ACC112 (cell line): Measurements from ENCODE around the gene ZKSCAN5.

Experiments used
- H2AFZ ChIP-seq: fragments of 200-600 bp; sonication (generic); one replicate; pipeline ENCODE4 v1.6.0; 2017; ENCODE audit warnings: antibody characterized with exemption, low read length; ENCODE audit not compliant: unreplicated experiment
- H3K27ac ChIP-seq: fragments of 200-600 bp; sonication (generic); 2 replicates; pipeline ENCODE4 v1.5.1; 2014; ENCODE audit warnings: low read depth, mild to moderate bottlenecking, antibody characterized with exemption, low read length, moderate library complexity
- H3K27me3 ChIP-seq: fragments of 200-600 bp; sonication (generic); 2 replicates; pipeline ENCODE4 v1.6.1; 2014; ENCODE audit warnings: mild to moderate bottlenecking, antibody characterized with exemption, low read length, moderate library complexity, mixed read lengths; ENCODE audit not compliant: insufficient read depth
- H3K36me3 ChIP-seq: fragments of 200-600 bp; sonication (generic); 2 replicates; pipeline ENCODE4 v1.6.1; 2016; ENCODE audit warnings: mild to moderate bottlenecking, antibody characterized with exemption, low read length, moderate library complexity, mixed read lengths; ENCODE audit not compliant: insufficient read depth
- H3K4me1 ChIP-seq: fragments of 200-600 bp; sonication (generic); one replicate; pipeline ENCODE4 v1.6.1; 2016; ENCODE audit warnings: low read length, mixed read lengths; ENCODE audit not compliant: insufficient read depth, unreplicated experiment, control insufficient read depth
- H3K4me3 ChIP-seq: fragments of 200-600 bp; sonication (generic); 2 replicates; pipeline ENCODE4 v1.5.1; 2014; ENCODE audit warnings: mild to moderate bottlenecking, low read depth, low read length
- H3K79me2 ChIP-seq: fragments of 200-600 bp; sonication (generic); one replicate; pipeline ENCODE4 v1.6.0; 2016; ENCODE audit warnings: low read length; ENCODE audit not compliant: control insufficient read depth, unreplicated experiment, insufficient read depth

ZKSCAN5 gene

DNA sequence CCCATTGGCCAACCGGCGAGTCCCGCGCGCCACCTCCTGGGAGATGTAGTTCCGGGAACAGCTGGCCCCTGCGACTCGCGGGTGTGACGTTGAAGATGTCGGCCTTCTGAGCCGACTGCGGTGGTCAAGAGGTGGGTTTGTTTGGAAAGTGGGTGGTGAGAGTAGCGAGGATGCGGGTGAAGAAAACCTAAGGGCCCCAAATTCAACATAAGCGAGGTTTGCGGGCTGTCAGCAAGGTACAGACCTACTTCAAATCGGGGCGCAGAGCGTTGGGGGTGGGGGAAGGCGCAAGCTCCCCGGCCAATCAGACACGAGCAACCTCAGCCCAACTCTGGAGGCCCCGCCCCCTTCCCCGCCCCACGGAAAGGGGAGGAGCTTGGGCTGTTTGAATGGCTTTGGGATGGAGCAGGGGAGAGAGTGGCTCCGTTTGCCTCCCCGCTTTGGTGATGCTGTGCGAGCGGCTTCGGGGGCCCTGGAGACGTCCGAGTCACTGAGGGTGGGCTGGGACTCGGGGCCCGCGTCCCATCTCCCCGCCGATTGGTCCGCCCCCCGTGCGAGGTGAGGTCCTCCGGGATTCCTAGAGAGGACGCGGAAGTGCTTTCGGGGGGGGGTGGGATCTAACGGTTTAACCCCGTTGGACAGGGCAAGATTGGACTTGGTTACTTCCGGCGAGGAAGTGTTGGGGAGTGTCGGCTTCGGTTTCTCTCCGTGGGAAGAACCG is at the start of gene ZKSCAN5:
Gene ZKSCAN5, plus strand, starts transcription at position 60 of the 721 bp plus-strand sequence. CDS start 1,383 bp downstream, outside the sequence.
- H3K27me3 ChIP-seq = no peaks in the 10 kb centered on the region
- H3K36me3 ChIP-seq = 0 out of 2 replicates have a peak, but pooled peaks cover 5% of the 10 kb centered on the region
- H3K4me1 ChIP-seq = peaks cover 15% of the 10 kb centered on the region
- peak within 1 kb of the TSS; percentile 87 for H3K4me3 ChIP-seq
- H3K79me2 ChIP-seq = peaks cover 43% of the 10 kb centered on the region
- H3K27ac ChIP-seq = peak within 1 kb of the TSS; percentile 67
- peak within 1 kb of the TSS; percentile 96 for H2AFZ ChIP-seq

DNA sequence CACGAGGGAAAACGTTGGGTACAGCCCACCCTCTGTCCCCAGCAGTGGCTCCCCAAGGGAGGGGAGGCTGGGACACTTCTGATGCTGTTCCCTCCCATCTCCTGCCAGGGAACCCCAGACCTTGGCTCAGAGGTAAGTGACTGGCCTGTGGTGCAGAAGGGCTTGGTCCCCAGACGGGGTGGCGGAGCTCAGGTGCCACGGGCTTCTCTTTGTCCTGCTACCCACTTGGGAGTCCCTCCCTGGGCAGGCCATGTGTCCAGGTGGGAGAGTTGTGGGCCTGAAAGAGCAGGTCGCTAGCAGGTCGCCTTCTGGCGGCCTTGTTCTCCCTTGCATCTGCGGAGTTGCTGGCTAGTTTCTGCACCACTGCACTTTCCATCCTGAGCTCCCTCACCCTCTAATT is 48.6 kb upstream of the ZKSCAN5 start:
- Histone ChIP-seq H3K27me3 (no peaks in the 10 kb centered on the region), H3K4me1 (no peaks in the 10 kb centered on the region), H2AFZ (no peak overlapping the region), H3K4me3 (no peak overlapping the region), H3K79me2 (peaks cover 18% of the 10 kb centered on the region), H3K27ac (no peak overlapping the region), H3K36me3 (peaks cover 10% of the 10 kb centered on the region)

DNA sequence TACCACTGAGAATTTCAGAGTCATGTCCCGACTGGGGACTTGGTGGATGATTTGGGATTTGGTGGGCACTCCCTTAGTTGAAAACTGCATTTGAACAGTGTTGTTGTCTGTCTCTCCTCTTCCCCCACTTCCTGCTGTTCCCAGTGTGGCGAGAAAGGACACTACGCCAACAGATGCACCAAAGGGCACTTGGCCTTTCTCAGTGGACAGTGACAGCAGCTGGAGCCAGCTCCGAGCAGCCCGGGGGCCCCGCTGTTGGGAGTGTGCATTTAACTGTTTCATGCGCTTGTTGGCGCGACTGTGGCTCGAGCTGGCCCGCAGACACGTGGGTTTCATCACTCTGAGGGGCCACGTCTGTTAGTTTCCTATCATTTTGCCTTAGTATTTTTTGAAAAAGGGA is 48.2 kb upstream of the ZKSCAN5 start:
- H3K4me3 ChIP-seq = no peak overlapping the region
- no peaks in the 10 kb centered on the region for H3K4me1 ChIP-seq
- peaks cover 22% of the 10 kb centered on the region for H3K79me2 ChIP-seq
- no peaks in the 10 kb centered on the region for H3K27me3 ChIP-seq
- H3K36me3 ChIP-seq = peaks cover 10% of the 10 kb centered on the region
- H3K27ac ChIP-seq = no peak overlapping the region
- no peak overlapping the region for H2AFZ ChIP-seq

DNA sequence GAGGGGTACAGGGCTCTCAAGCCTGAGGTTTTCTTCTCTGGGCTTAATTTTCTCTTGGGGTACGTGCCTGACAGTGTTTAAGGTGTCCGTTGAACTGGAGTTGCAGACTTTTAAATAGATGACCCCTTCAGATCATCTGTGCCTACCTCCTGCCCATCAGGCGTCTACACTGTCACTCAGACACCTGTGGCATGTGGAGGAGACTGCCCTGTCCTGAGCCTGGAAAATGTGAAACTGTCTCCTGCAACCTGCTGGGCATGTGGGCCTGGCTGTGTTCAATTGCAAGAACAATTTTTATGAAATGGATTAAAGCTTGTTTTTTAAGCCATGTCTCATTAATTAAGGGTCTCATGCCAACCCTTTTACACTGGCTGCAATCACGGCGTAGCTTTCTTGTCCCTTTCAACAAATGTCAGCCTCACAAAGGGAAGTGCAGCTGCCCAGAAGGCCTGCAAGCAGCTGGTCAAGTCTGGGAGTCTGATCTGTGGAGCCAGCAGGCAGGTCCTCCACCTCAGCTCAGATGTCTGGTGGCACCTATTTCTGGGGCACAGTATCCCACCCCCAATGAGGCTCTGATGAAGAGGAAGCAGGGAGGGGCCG is 47.3 kb upstream of the ZKSCAN5 start:
- no peak overlapping the region for H3K4me3 ChIP-seq
- no peaks in the 10 kb centered on the region for H3K4me1 ChIP-seq
- H3K79me2 ChIP-seq = peaks cover 30% of the 10 kb centered on the region
- H3K36me3 ChIP-seq = peaks cover 10% of the 10 kb centered on the region
- H3K27me3 ChIP-seq = no peaks in the 10 kb centered on the region
- H3K27ac ChIP-seq = no peak overlapping the region
- H2AFZ ChIP-seq = no peak overlapping the region

DNA sequence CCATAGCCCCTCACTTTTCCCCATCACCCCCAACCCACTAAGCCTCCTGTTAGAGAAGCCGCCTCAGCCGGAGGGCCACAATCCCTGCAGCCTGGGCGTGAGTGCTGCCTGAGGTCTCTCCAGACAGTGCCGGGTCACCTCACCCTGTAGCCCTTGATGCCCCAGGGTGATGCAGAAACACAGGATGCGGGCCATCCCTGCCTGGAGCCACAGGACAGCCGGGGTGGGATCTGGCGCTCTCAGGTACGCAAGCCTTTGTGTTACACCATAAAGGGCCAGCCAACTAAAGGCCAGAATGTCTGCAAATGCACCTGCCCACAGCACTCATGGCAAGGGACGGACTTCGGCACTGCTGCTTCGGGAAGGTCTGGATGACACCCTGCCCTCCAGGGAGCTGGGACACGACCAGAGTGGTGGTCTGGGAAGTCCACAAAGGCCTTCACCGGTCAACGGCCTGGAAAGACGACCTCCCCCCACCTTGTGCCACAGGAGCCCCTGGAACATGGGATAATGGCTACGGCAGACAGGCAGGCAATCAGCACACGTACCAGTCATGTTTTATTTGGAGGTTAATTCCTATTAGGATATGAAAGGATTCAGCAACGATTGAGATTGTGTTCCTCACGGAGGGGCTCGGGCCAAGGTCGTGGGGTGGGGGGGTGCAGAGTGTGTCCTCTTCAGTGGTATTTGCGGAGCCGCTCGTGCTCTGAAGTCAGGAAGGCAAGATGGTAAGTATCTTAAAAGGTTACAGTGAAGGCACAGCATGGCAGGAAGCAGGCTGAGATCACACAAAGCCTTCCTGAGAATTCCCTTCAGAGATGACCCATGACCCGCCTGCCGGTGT is 46.6 kb upstream of the ZKSCAN5 start:
- Histone ChIP-seq H3K27ac (no peak overlapping the region), H3K4me3 (no peak overlapping the region), H3K4me1 (no peaks in the 10 kb centered on the region), H3K27me3 (no peaks in the 10 kb centered on the region), H2AFZ (no peak overlapping the region), H3K36me3 (peaks cover 10% of the 10 kb centered on the region), H3K79me2 (peaks cover 36% of the 10 kb centered on the region)

DNA sequence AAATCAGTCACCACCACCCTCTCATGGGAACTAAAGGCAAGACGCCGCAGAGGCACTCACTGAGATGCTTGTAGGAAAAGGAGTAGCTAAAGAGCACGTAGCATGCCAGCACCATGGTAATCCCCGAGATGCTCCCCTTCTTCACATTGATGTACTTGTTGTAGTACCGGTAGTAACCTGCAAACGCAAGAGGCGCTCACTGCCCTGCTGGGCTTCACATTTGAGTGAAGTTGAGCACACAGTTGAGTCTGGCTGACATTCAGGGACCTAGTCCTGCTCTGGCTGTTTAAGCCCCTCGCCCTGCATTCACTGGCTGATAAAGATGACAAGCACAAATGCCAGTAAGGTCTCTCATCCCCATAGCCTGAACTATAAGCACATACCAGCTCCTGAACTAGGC is 45.4 kb upstream of the ZKSCAN5 start:
- H2AFZ ChIP-seq = no peak overlapping the region
- H3K36me3 ChIP-seq = peaks cover 13% of the 10 kb centered on the region
- H3K79me2 ChIP-seq = peaks cover 48% of the 10 kb centered on the region
- no peak overlapping the region for H3K4me3 ChIP-seq
- H3K4me1 ChIP-seq = no peaks in the 10 kb centered on the region
- H3K27ac ChIP-seq = no peak overlapping the region
- no peaks in the 10 kb centered on the region for H3K27me3 ChIP-seq

DNA sequence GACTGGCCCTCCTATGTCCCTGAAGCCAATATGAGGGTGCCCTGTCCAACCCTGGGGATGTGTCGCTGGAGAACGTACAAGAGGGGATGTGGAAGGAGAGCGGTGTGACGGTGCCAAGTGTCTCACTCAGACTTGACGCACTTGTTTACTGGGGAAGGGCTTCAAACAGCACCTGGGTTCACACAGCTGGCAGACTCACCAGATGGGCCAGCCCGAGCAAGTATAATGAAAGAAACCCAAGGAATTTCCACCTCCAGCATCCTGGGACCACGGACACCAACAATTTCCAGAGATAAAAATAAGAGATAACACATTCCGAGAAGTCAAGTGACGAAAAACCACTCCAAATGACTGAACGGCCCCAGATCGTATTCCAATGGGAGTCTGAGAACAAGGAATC is 43.8 kb upstream of the ZKSCAN5 start:
- Histone ChIP-seq H3K79me2 (peaks cover 64% of the 10 kb centered on the region), H2AFZ (no peak overlapping the region), H3K36me3 (peaks cover 9% of the 10 kb centered on the region), H3K4me1 (no peaks in the 10 kb centered on the region), H3K27ac (no peak overlapping the region), H3K4me3 (no peak overlapping the region), H3K27me3 (no peaks in the 10 kb centered on the region)

DNA sequence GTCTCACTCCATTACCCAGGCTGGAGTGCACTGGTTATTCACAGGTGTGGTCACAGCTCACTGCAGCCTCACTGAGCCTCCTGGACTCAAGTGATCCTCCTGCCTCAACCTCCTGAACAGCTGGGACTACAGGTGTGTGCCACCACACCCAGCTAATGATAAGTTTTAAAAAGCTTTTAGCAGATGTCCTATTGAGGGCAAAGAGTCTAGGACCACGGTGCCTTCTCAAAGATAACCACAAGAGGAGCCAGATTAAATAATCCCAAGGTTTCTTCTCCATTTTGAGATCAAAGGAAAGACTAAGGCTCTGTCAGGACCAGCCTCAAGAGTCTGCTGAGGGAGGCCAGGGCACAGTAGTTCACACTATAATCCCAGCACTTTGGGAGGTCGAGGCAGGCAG is 43.2 kb upstream of the ZKSCAN5 start:
- no peak overlapping the region for H3K4me3 ChIP-seq
- H3K79me2 ChIP-seq = peaks cover 69% of the 10 kb centered on the region
- no peaks in the 10 kb centered on the region for H3K27me3 ChIP-seq
- H3K4me1 ChIP-seq = no peaks in the 10 kb centered on the region
- H2AFZ ChIP-seq = no peak overlapping the region
- no peak overlapping the region for H3K27ac ChIP-seq
- peaks cover 9% of the 10 kb centered on the region for H3K36me3 ChIP-seq

DNA sequence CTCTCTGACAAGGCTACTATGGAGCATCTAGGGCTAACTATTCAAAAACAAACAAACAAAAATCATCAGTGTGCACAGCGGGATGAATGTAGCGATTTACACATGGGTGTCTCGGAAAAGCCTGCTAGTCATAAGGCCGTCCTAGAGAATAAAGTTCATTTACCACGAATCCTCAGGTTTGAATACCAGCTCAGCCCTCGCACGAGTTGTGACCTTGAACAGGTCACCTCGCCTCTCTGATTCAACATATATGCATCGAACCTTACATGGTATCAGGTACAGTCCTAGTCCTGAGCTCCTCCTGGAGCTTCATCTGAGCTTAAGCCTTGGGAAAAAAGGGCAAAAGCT is 39.1 kb upstream of the ZKSCAN5 start:
- Histone ChIP-seq H3K27me3 (no peaks in the 10 kb centered on the region), H3K27ac (peak overlapping the region; percentile 54; the same call in 1 of the 2 replicates), H2AFZ (peak overlapping the region; percentile 89), H3K4me3 (peak overlapping the region; percentile 98), H3K36me3 (peaks cover 9% of the 10 kb centered on the region), H3K79me2 (peaks cover 57% of the 10 kb centered on the region), H3K4me1 (no peaks in the 10 kb centered on the region)

DNA sequence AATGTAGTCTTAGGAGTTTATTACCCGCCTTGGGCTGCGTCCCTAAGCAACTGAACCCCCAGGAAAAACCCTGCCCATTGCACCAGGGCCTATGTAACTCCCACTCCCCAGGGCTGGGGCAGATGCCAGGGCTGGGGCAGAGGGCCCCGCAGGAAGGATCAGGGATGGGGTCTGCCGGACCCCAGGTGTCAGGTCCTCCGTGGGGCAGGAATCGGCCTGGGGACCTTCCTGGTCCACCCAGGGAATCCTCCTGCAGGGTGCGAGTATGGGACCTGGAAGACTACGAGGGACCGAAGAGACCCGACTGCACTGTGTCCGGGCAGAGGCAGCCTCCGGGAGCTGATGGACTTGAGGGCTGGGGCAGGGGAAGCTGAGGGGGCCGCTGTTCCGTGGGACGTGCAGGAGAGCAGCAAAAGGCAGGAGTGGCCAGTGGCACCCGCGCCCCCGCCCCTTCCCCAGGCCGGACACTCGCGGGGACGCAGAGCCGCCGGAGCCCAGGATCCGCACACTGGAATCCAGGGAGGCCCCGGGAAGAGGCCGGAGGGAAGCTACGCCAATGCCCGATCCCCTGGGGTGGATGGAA is 36.0 kb upstream of the ZKSCAN5 start:
- peaks cover 36% of the 10 kb centered on the region for H3K79me2 ChIP-seq
- peaks cover 5% of the 10 kb centered on the region; the same call in 1 of the 2 replicates for H3K36me3 ChIP-seq
- no peak overlapping the region for H3K4me3 ChIP-seq
- no peak overlapping the region for H2AFZ ChIP-seq
- no peaks in the 10 kb centered on the region for H3K4me1 ChIP-seq
- H3K27me3 ChIP-seq = no peaks in the 10 kb centered on the region
- H3K27ac ChIP-seq = no peak overlapping the region
